ENCODE measurements around the gene AATF.

The AATF gene

DNA sequence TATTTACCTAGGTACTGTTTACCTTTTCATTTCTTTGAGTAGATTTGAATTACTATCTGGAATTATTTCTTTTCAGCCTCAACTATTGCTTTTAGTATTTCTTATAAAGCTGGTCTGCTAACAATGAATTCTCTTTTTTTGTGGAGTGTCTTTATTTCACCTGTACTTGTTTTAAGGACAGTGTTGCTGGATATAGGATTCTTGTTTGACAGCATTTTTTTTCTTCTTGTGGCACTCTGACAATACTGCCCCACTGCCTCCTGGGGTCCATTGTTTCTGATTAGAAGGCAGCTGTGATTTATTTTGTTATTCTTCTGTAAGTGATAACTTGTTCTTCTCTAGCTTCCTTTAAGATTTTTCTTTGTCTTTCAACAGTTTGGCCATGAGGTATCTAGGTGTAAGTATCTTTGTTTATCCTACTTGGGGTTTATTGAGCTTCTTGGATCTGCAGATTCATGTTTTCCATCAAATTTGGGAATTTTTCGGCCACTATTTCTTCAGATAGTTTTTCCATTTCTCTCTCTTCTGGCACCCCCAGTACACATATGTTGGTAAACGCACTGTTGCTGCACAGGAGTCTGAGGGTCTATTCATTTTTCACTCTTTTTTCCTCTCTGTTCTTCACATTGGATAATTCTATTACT lies 130.4 kb downstream of the AATF start:
- no peak overlapping the region for H3K27ac ChIP-seq
- TF ChIP-seq, protein P1, sequence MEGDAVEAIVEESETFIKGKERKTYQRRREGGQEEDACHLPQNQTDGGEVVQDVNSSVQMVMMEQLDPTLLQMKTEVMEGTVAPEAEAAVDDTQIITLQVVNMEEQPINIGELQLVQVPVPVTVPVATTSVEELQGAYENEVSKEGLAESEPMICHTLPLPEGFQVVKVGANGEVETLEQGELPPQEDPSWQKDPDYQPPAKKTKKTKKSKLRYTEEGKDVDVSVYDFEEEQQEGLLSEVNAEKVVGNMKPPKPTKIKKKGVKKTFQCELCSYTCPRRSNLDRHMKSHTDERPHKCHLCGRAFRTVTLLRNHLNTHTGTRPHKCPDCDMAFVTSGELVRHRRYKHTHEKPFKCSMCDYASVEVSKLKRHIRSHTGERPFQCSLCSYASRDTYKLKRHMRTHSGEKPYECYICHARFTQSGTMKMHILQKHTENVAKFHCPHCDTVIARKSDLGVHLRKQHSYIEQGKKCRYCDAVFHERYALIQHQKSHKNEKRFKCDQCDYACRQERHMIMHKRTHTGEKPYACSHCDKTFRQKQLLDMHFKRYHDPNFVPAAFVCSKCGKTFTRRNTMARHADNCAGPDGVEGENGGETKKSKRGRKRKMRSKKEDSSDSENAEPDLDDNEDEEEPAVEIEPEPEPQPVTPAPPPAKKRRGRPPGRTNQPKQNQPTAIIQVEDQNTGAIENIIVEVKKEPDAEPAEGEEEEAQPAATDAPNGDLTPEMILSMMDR (conservative IDR thresholded peaks at IDR 0.05) = no peak

DNA sequence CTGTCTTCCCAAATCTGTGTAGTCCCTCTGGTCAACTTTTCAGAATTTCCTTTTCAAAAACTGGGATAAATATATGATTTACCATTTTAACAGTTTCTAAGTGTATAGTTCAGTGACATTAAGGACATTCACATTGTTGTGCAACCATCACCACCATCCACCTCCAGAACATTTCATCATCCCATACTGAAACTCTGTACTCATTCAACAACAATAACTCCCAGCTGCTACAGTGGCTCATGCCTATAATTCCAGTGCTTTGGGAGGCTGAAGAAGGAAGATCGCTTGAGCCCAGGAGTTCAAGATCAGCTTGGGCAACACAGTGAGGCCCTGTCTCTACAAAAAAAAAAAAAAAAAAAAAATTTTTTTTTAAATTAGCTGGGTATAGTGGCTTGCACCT lies 131.0 kb downstream of the AATF start:
- TF ChIP-seq, protein P1 (conservative IDR thresholded peaks at IDR 0.05) = no peak
- no peak overlapping the region for H3K27ac ChIP-seq

DNA sequence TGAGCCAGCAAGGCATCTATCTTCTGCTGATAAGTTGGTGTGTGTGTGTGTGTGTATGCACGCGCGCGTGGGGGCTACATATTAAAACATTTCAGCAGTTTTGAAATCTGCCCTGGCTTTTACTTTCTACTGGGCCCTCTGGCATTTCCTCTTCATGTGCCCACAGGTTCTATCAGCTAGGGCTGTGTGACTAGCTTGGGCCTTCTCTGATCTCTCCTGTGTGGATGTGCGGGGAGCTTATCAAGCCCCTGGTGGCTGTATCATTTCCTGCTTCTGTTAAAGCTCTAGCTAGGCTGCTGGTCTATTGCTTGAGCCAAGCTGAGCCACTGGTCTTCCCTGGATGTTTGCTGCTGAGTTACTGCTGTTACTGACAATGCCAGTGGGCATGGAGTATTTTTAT lies 132.5 kb downstream of the AATF start:
- TF ChIP-seq, protein P1 (conservative IDR thresholded peaks at IDR 0.05) = no peak
- H3K27ac ChIP-seq = no peak overlapping the region

DNA sequence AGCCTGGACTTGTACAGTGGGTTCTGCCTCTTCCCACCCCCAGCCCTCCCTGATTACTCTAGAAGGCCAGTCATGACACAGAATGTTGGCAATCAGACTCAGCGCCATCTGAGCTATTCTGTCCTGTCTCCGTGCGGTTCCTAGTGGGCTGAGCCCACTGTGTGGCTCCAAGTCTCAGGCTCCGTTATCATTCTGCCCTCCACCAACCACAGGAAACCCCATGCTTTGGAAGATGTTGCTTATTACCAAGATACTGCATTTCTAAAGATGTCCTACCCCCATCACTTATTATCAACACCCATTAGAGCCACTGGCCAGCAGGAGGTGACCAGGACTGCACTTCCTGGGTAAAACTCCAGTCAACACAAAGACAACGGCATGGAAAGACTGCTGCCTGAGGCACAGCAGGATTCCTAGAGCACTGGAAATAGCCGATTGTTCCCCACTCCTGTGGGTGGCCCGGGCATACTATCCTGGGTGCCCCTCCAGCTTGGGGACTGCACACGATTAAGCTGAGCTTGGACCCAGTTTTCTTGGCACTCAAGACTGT lies 133.6 kb downstream of the AATF start:
- TF ChIP-seq, protein P1 (conservative IDR thresholded peaks at IDR 0.05) = no peak
- H3K27ac ChIP-seq = no peak overlapping the region

DNA sequence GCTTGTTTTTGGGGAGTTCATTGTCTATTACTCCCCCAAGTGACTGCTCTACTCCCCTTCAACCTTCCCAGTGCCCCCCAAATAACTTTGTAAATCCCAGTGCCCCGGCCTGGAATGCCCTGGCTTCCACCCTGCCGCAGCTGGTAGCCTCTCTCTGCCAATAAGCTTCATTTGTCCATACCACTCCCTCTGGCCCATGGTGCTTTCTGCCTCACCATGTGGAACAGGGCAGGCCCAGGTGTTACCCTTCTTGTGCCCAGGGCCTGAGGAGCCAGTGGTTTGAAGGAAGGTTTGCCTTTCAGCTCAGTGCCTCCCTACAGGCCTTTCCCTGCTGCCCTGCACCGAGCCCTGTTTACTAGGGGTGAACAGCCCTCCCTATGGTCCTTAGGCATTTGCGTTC lies 134.2 kb downstream of the AATF start:
- H3K27ac ChIP-seq = no peak overlapping the region
- TF ChIP-seq, protein P1 (conservative IDR thresholded peaks at IDR 0.05) = no peak

DNA sequence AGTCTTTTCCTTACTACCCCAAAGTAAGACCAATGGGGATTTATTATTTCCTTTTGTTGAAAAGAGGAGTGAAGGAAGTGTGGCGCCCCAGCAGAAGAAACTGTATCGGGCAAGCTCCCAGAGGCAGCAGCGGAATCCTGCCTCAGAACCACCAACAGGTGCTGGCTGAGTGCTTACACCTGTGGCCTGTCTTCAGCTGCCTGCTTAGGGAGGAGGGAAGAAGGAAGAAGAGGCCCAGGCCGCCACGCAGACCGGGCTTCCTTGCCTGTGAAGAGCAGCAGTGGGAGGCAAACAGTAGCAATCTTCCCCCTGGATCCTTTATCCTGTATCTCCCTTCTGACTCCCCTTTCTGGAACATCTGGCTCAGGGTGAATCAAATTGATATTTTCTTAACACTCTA lies 134.7 kb downstream of the AATF start:
- H3K27ac ChIP-seq = no peak overlapping the region
- TF ChIP-seq, protein P1 (conservative IDR thresholded peaks at IDR 0.05) = no peak

DNA sequence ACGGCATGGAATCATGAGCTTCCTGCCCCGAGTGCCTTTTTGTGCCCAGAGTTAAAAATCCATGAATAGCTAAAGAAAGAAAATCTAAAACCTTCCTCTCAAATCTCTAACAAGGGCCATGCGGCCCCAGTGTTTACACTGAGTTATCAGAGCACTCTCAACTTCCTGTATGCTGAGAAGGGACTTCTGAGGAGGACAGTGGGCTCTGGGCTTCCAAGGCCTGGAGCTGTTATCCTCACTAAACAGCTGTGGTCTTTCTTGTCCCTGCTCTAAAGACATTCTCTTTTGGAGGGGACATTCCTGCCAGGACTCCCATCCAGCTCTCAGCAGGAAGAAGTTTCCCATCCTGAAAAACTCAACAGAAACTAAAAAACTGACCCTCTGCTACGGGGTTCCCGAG lies 135.6 kb downstream of the AATF start:
- H3K27ac ChIP-seq = no peak overlapping the region; the same call in 1 of the 2 replicates
- TF ChIP-seq, protein P1 (conservative IDR thresholded peaks at IDR 0.05) = no peak
